GM23338 (cell line): ENCODE results near the gene GPR176.

Experiments used
- CREB1 ChIP-seq: fragments of 250-450 bp; sonication (Bioruptor Pico); IDR thresholded peaks from 2 replicates; pipeline ENCODE4 v1.5.0; 2020; ENCODE audit warnings: low read depth, mild to moderate bottlenecking, moderate library complexity
- CTCF ChIP-seq, 2 experiments: fragments of 200-600 bp in 1 of 2; sonication (generic) in 1 of 2; conservative IDR thresholded peaks; 2 replicates each; pipeline versions ENCODE4 v1.5.1 to v1.6.1; 2016 to 2017; ENCODE audit warnings: antibody characterized with exemption in 2 of 2, low read depth in 2 of 2, mild to moderate bottlenecking in 2 of 2, moderate library complexity in 1 of 2
- EZH2 ChIP-seq: fragments of 200-600 bp; sonication (generic); IDR thresholded peaks from one replicate; pipeline ENCODE4 v1.8.0; 2017; ENCODE audit warnings: antibody characterized with exemption, mild to moderate bottlenecking, low read depth; ENCODE audit not compliant: unreplicated experiment
- POLR2AphosphoS5 ChIP-seq: IDR thresholded peaks from 2 replicates; pipeline ENCODE4 v1.6.1; 2016; ENCODE audit warnings: antibody characterized with exemption, low read depth

GRCh38 chr15:39881790-39882189 lies 38.3 kb downstream of the GPR176 start:
- TF ChIP-seq CREB1 (CRISPR knock-in tag) (no peak), EZH2 (no peak), POLR2AphosphoS5 (no peak), CTCF (conservative IDR thresholded peaks at IDR 0.05; ENCODE audit: low read depth in 2 of 2) (no peak)
